Endothelial cell (in vitro differentiated cells): Measurements from ENCODE around the gene FHL1. TPM values are rescaled to one million over a fixed set of nuclear protein-coding genes. Genes with fewer than 3 reads are reported as not detected.

Experiments
- DNase-seq: peaks from one replicate; pipeline ENCODE4 v3.0.0; 2021; ENCODE audit warnings: low spot score
- H3K27ac Mint-ChIP-seq: one replicate; pipeline ENCODE4 v1.8.0; 2021; ENCODE audit warnings: mixed read lengths, inconsistent platforms; ENCODE audit not compliant: unreplicated experiment
- H3K27me3 Mint-ChIP-seq: one replicate; pipeline ENCODE4 v1.8.0; 2021; ENCODE audit warnings: mild to moderate bottlenecking, moderate library complexity, mixed read lengths, inconsistent platforms; ENCODE audit not compliant: unreplicated experiment
- H3K36me3 Mint-ChIP-seq: one replicate; pipeline ENCODE4 v1.8.0; 2021; ENCODE audit warnings: mild to moderate bottlenecking, low read depth, mixed read lengths, inconsistent platforms; ENCODE audit not compliant: unreplicated experiment
- H3K4me1 Mint-ChIP-seq: one replicate; pipeline ENCODE4 v1.8.0; 2021; ENCODE audit warnings: mild to moderate bottlenecking, mixed read lengths, inconsistent platforms; ENCODE audit not compliant: unreplicated experiment
- H3K4me3 Mint-ChIP-seq: one replicate; pipeline ENCODE4 v1.8.0; 2021; ENCODE audit warnings: mild to moderate bottlenecking, mixed read lengths, inconsistent platforms; ENCODE audit not compliant: unreplicated experiment
- H3K9me3 Mint-ChIP-seq: one replicate; pipeline ENCODE4 v1.8.0; 2021; ENCODE audit warnings: mixed read lengths, inconsistent platforms; ENCODE audit not compliant: unreplicated experiment
- CTCF ChIP-seq: fragments of 200-600 bp; sonication (generic); IDR thresholded peaks from one replicate; pipeline ENCODE4 v1.5.0; 2021; ENCODE audit warnings: antibody characterized with exemption; ENCODE audit not compliant: unreplicated experiment
- total RNA-seq: library from RNA; stranded (reverse); fragmentation: NEBNext Ultra II Directional; extraction: Animal tissue kit (Norgen Biotek cat#: 25700); gene quantifications from one replicate; pipeline ENCODE4 v1.2.1, GENCODE V29; 2021; ENCODE audit not compliant: unreplicated experiment

The FHL1 gene
- total RNA-seq, 1 donor from 2014 or later: 5.6 TPM

DNA sequence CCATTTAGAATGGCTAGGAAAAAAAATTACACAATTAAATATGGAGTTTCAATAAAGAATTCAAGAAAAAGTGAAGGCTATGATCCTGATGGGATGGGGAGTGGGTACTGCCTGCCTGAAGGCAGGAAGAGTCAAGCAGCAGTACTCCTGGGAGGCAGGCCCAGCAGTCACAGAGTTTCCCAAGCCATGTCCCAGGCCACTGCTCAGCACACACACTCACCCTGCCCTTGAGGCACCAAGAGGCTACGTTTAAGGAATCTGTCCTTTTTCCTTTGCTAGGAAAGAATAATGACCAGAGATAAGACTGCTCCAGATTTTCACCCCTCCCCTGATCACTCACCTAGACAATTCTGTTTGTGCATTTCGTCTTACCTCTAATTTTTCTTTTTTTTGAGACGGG lies 73.6 kb downstream of the FHL1 start:
- H3K27ac Mint-ChIP-seq: no peak overlapping the region
- no peaks in the 10 kb centered on the region for H3K27me3 Mint-ChIP-seq
- H3K36me3 Mint-ChIP-seq: peaks cover 12% of the 10 kb centered on the region
- H3K4me1 Mint-ChIP-seq: no peaks in the 10 kb centered on the region
- TF ChIP-seq CTCF: no peak
- H3K9me3 Mint-ChIP-seq: no peaks in the 10 kb centered on the region
- no peak for DNase-seq
- no peak overlapping the region for H3K4me3 Mint-ChIP-seq

GRCh38 chrX:136221851-136222513 lies 74.6 kb downstream of the FHL1 start:
- DNase-seq: no peak
- no peaks in the 10 kb centered on the region for H3K27me3 Mint-ChIP-seq
- peaks cover 12% of the 10 kb centered on the region for H3K36me3 Mint-ChIP-seq
- peak overlapping the region; percentile 76 for H3K4me3 Mint-ChIP-seq
- TF ChIP-seq CTCF: no peak
- no peaks in the 10 kb centered on the region for H3K9me3 Mint-ChIP-seq
- no peak overlapping the region for H3K27ac Mint-ChIP-seq
- H3K4me1 Mint-ChIP-seq: no peaks in the 10 kb centered on the region

DNA sequence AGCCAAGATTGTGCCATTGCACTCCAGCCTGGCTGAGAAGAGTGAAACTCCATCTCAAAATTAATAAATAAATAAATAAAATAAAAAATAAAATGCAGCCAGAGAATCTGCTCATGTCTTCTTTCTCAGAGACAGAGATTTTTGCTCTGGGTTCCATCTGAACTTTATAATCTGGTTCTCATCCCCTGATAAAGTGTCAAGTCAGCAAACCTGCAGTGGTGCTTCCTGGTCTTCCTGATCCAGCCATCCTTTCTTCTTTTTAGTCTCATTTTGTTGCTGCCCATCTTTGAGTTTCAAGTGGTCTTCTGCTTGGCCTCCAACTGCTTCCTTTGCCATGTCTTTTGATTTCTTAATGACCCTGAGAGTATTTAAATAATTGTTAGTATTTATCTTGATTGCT lies 79.7 kb downstream of the FHL1 start:
- DNase-seq: no peak
- Mint-ChIP-seq H3K36me3 (peaks cover 6% of the 10 kb centered on the region), H3K4me1 (no peaks in the 10 kb centered on the region), H3K9me3 (no peaks in the 10 kb centered on the region), H3K4me3 (no peak overlapping the region), H3K27ac (no peak overlapping the region), H3K27me3 (no peaks in the 10 kb centered on the region)
- TF ChIP-seq CTCF: no peak

- no peak overlapping the region for H3K27ac Mint-ChIP-seq
- H3K36me3 Mint-ChIP-seq: peaks cover 6% of the 10 kb centered on the region
- H3K4me1 Mint-ChIP-seq: no peaks in the 10 kb centered on the region
- no peak for TF ChIP-seq CTCF
- H3K9me3 Mint-ChIP-seq: no peaks in the 10 kb centered on the region
- H3K4me3 Mint-ChIP-seq: no peak overlapping the region
- H3K27me3 Mint-ChIP-seq: no peaks in the 10 kb centered on the region
- no peak for DNase-seq
Measured at GRCh38 chrX:136227948-136228838, 80.9 kb downstream of the FHL1 start.

- no peaks in the 10 kb centered on the region for H3K27me3 Mint-ChIP-seq
- no peak overlapping the region for H3K4me3 Mint-ChIP-seq
- H3K27ac Mint-ChIP-seq: no peak overlapping the region
- H3K9me3 Mint-ChIP-seq: no peaks in the 10 kb centered on the region
- peaks cover 6% of the 10 kb centered on the region for H3K36me3 Mint-ChIP-seq
- no peak for TF ChIP-seq CTCF
- DNase-seq: no peak
- no peaks in the 10 kb centered on the region for H3K4me1 Mint-ChIP-seq
Measured at GRCh38 chrX:136228839-136229207, 81.5 kb downstream of the FHL1 start.
